Right lobe of liver (tissue), 6 donors: ENCODE results near the gene CTSL. TPM values are rescaled to one million over a fixed set of nuclear protein-coding genes. Genes with fewer than 3 reads are reported as not detected.

Experiments
- ATAC-seq, 4 donors: fragments of 200-7000 bp; cut with Tn5 transposase; one replicate each; pipeline ENCODE4 v1.9.1; 2020; ENCODE audit warnings: mild to moderate bottlenecking in 4 of 4, moderate library complexity in 4 of 4
- DNase-seq, 3 donors: peaks; one replicate each; pipeline ENCODE4 v3.0.0-alpha.2; 2020
- H3K27ac ChIP-seq, 3 donors: fragments of 200-600 bp; one replicate each; pipeline ENCODE4 v1.8.0; 2022
- H3K27me3 ChIP-seq, 2 donors: fragments of 200-600 bp; one replicate each; pipeline ENCODE4 v1.8.0; 2022
- H3K36me3 ChIP-seq, 4 donors: fragments of 200-600 bp; sonication (generic) in 1 of 4; one replicate each; pipeline versions ENCODE4 v1.5.1 to v1.8.0; 2017 to 2022; ENCODE audit warnings: control low read depth in 1 of 4
- H3K4me1 ChIP-seq, 4 donors: fragments of 200-600 bp; sonication (generic) in 1 of 4; one replicate each; pipeline versions ENCODE4 v1.5.1 to v1.8.0; 2017 to 2022; ENCODE audit warnings: control low read depth in 1 of 4
- H3K4me3 ChIP-seq, 3 donors: fragments of 200-600 bp; one replicate each; pipeline ENCODE4 v1.8.0; 2022
- H3K9me3 ChIP-seq, 4 donors: fragments of 200-600 bp; sonication (generic) in 1 of 4; one replicate each; pipeline versions ENCODE4 v1.5.1 to v1.8.0; 2017 to 2022; ENCODE audit warnings: control low read depth in 1 of 4
- POLR2A ChIP-seq: fragments of 450-650 bp; IDR thresholded peaks from one replicate; pipeline ENCODE4 v1.6.1; 2017; ENCODE audit warnings: antibody characterized with exemption, mild to moderate bottlenecking
- WGBS: methylation state at CpG from one replicate; pipeline ENCODE4 v1.1.6; 2018; ENCODE audit warnings: low coverage, low lambda C conversion rate; ENCODE audit not compliant: insufficient coverage; ENCODE audit errors: missing lambda C conversion rate; 5-methylcytosine and 5-hydroxymethylcytosine counted together
- intact Hi-C, 2 donors: fragments of 100-400 bp; cut with DNase I; formaldehyde crosslinking; loops; one replicate each; pipeline versions ENCODE4 v1.11.2 to v1.14.1; 2022
- long read RNA-seq: library from polyadenylated mRNA; unstranded; transcript quantifications from one replicate; pipeline ENCODE4 v2.0.0, GENCODE V29; 2019
- total RNA-seq, 6 experiments: library from RNA; depleted of rRNA in 2 of 6; stranded (reverse); fragments of >200 nt in 2 of 6; fragmentation: NEBNext Ultra II Directional in 3 of 6; extraction: Animal tissue kit (Norgen Biotek cat#: 25700) in 3 of 6; gene quantifications; one replicate each; pipeline versions ENCODE4 v1.1.0 to v1.2.4, GENCODE V29; 2016 to 2023
- TF ChIP-seq, protein P1 (sequence below), 4 donors: fragments of 200-600 bp in 3 of 4; fragments of 450-650 bp in 1 of 4; IDR thresholded peaks; one replicate each; pipeline versions ENCODE4 v1.5.1 to v1.8.0; 2016 to 2022; ENCODE audit warnings: antibody characterized with exemption in 4 of 4, mild to moderate bottlenecking in 2 of 4
- donor health status: DM: no; HTN: yes; CAD: no.
- donor health status: DM: no; HTN: no; CAD: no.
- donor health status: DM: no; HTN: no; CAD: no.
- donor health status: DM: no; HTN: yes; CAD: no.
- donor health status: DM: no; HTN: yes; CAD: no.

Gene CTSL
- 100 to 1,000 TPM; 135 to 221 (median 164) TPM for total RNA-seq
- long read RNA-seq, transcript CTSL-201 (8 exons, 1,436 nt) = minor isoform, 13 of 41 reads
- long read RNA-seq, transcript CTSL-203 (8 exons, 2,177 nt) = major isoform, 16 of 41 reads
- long read RNA-seq, partial matches to known transcripts = 4 of 41 reads
- long read RNA-seq, other reads (novel, unspliced or antisense) = 8 of 41 reads

DNA sequence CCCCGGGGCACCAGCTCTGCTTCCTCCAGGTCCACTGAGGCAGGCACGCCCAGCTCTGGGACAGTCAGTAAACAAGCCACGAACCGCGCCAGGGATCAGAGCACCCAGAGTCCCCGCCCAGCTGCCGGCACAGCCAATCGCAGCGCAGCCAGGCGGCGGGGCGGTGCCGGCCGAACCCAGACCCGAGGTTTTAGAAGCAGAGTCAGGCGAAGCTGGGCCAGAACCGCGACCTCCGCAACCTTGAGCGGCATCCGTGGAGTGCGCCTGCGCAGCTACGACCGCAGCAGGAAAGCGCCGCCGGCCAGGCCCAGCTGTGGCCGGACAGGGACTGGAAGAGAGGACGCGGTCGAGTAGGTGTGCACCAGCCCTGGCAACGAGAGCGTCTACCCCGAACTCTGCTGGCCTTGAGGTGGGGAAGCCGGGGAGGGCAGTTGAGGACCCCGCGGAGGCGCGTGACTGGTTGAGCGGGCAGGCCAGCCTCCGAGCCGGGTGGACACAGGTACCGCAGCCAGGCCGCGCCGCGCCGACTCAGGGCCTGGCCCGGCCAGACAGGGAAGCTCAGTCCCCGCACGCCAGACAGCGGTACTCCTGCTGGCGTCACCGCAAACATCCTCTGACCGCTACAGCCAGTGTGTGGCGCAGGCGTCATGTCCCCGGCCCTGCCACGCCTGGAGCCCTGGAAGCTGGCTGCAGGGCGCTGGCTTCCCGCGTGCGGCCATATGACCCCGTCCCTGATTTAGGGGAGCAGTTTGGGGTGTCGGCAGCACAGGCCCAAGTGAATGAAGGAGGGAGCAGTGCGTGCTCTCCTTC, at the start of gene CTSL:
CTSL (plus strand) TSS at position 220 of the 810 bp plus-strand sequence. CDS start 1,485 bp downstream, outside the sequence.
- WGBS = 0% methylated on average over 4 of the region's 67 CpGs
- ATAC-seq (peak; percentile 91 to 96 (median 94)), DNase-seq (peak; percentile 96)
- H3K9me3 ChIP-seq = no peaks in the 10 kb centered on the region
- intact Hi-C loops = no loop called here
- H3K27me3 ChIP-seq = no peaks in the 10 kb centered on the region
- H3K27ac ChIP-seq = peak within 1 kb of the TSS; percentile 96 to 98 (median 97)
- peaks cover 0 to 34% (median 6%) of the 10 kb centered on the region in 4 donors for H3K36me3 ChIP-seq
- peak within 1 kb of the TSS; percentile 67 to 83 (median 70) for H3K4me3 ChIP-seq
- TF ChIP-seq, protein P1, sequence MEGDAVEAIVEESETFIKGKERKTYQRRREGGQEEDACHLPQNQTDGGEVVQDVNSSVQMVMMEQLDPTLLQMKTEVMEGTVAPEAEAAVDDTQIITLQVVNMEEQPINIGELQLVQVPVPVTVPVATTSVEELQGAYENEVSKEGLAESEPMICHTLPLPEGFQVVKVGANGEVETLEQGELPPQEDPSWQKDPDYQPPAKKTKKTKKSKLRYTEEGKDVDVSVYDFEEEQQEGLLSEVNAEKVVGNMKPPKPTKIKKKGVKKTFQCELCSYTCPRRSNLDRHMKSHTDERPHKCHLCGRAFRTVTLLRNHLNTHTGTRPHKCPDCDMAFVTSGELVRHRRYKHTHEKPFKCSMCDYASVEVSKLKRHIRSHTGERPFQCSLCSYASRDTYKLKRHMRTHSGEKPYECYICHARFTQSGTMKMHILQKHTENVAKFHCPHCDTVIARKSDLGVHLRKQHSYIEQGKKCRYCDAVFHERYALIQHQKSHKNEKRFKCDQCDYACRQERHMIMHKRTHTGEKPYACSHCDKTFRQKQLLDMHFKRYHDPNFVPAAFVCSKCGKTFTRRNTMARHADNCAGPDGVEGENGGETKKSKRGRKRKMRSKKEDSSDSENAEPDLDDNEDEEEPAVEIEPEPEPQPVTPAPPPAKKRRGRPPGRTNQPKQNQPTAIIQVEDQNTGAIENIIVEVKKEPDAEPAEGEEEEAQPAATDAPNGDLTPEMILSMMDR (IDR thresholded peaks at IDR 0.05) = peak; percentile 32 to 49 (median 42)
- peak; percentile 97 for TF ChIP-seq POLR2A
- peaks cover 0 to 4% (median 0%) of the 10 kb centered on the region in 4 donors for H3K4me1 ChIP-seq

DNA sequence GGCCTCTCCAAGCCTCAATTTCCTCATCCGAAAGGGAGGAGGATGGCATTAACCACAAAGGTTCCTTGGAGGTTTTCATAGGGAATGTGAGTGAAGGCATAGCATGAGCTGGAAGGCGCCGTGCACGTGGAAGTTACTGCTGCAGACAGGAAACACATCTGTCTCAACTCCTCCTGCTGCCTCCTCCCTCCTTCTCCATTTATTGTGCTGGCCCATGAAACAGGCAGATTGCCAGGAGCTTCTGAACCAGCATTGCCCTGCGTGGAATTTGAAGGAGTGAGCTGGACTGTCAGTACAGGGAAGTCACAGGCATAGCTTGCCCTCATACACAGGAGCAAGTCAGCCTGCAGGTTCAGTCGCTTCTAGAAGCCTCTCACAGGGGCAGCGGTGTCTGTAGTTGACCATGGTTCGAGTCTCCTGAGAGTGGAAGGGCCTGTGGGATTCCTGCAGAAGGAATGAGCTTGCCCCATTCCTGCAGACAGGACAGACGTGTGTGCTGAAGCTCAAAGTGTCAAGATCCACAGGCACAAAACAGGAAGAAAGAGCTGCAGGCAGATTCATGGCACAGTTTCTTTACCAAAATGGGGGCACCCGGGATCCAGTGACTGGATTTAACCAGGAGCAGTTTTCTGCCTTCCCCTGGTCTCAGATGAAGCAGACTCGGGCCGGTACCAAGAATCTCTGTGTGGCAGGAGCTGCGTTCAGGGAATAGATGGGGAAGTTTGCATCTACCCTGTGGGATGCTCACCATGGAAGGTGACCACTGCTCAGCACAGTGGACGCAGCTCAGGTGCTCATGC, 48.7 kb upstream of the CTSL start:
- H3K36me3 ChIP-seq = peaks cover 0 to 2% (median 0%) of the 10 kb centered on the region in 4 donors
- ATAC-seq (peak in 2 of 4 donors; percentile 6 to 8), DNase-seq (no peak)
- 45% methylated on average over 5 of the region's 14 CpGs for WGBS
- H3K27ac ChIP-seq = no peak overlapping the region
- H3K9me3 ChIP-seq = no peaks in the 10 kb centered on the region
- H3K4me3 ChIP-seq = no peak overlapping the region
- H3K27me3 ChIP-seq = no peaks in the 10 kb centered on the region
- peaks cover 0 to 11% (median 5%) of the 10 kb centered on the region in 4 donors for H3K4me1 ChIP-seq
- no peak for TF ChIP-seq POLR2A
- intact Hi-C loops = loop anchor here in 1 of 2 donors (10.0 kb wide), 1 partner anchor 138 kb away; no protein-coding TSS in a partner anchor

DNA sequence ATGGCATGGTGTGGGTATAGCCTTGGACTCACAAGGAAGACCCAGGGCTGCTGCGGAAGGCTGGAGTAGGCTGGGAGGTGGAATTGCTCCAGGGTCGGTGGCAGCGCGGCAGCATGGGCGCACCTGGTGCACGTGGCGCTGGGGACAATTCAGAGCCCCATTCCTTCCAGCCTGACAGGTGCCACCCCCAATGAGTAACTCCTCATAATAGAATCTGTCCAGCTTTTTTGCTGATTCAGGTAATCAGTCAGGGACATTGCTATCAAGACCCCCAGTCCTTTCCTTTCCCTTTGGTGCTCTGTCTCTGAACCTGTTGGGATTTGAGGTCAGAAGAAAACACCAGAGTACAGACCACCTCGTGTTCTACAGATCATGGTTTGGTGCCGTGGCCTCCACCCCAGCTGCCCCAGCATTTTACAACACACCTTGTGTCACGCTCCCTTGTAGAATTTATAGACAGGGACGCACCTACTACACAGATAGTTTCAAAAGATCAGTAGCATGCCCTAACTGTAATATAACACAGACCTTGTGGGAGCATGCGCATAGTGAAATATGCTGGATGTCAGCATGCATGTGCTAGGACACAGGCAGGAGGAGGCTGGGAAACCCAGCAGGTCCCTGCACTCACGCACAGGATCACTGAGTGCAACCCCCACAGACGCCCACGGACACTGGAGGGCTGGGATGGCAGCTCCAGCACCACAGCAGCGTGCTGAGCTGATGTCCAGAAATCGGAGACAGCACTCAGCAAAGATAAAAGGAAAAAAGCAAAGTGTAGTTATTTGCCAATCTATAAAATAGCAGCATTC, 47.9 kb upstream of the CTSL start:
- Histone ChIP-seq H3K27me3 (no peaks in the 10 kb centered on the region), H3K36me3 (peaks cover 0 to 2% (median 0%) of the 10 kb centered on the region in 4 donors), H3K4me1 (peaks cover 0 to 17% (median 7%) of the 10 kb centered on the region in 4 donors), H3K9me3 (no peaks in the 10 kb centered on the region), H3K27ac (no peak overlapping the region), H3K4me3 (no peak overlapping the region)
- WGBS = 70% methylated on average over 5 of the region's 17 CpGs
- ATAC-seq = no peak
- intact Hi-C loops = loop anchor here in 1 of 2 donors (10.0 kb wide), 1 partner anchor 137 kb away; no protein-coding TSS in a partner anchor
- DNase-seq = no peak
- TF ChIP-seq POLR2A = no peak
- TF ChIP-seq, protein P1 (IDR thresholded peaks at IDR 0.05) = no peak

DNA sequence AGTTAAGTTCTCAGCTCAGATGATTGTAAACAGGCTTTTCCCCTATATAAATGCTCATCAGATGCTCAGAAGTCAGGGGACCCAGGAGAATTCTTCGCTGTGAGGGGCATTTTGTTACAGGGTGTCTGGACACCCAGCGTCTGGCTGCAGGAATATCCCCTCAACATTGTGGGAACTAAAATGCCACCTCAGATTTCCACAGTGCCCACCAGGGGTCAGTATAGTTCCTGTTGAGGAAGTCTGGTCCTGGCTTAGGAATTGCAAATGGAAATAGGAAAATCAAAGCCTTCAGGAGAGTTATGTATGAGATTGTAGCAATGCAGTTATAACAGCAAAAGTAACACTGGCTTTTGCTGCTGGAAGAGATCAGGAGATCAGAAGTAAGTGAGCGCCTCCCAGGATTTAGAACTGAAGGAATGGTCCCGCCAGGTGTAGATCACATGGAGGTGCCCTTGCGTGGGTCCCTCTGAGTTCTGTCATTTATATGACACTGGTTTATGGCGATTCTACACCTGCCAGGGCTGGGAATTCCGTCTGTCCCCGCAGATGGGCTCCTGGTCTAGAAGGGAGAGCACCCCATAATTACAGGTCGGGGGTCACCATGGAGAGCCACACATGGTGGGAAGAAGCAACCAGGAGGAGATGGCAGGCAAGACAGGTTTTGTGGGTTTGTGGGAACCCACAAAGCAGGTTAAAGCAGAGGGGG, 47.1 kb upstream of the CTSL start:
- peaks cover 0 to 17% (median 7%) of the 10 kb centered on the region in 4 donors for H3K4me1 ChIP-seq
- WGBS = 80% methylated on average over 9 of the region's 9 CpGs
- H3K27ac ChIP-seq = no peak overlapping the region
- H3K27me3 ChIP-seq = no peaks in the 10 kb centered on the region
- no peak overlapping the region for H3K4me3 ChIP-seq
- peak; percentile 58 to 65 (median 64) for ATAC-seq
- intact Hi-C loops = loop anchor here in 1 of 2 donors (10.0 kb wide), 1 partner anchor 136 kb away; no protein-coding TSS in a partner anchor
- no peaks in the 10 kb centered on the region for H3K9me3 ChIP-seq
- no peak for TF ChIP-seq POLR2A
- TF ChIP-seq, protein P1 (IDR thresholded peaks at IDR 0.05) = peak; percentile 73 to 78 (median 76)
- DNase-seq = peak in 1 of 3 donors; percentile 61
- peaks cover 0 to 2% (median 0%) of the 10 kb centered on the region in 4 donors for H3K36me3 ChIP-seq
